H4 (cell line): ENCODE results near the gene CDK10. TPM values are rescaled to one million over a fixed set of nuclear protein-coding genes. Genes with fewer than 3 reads are reported as not detected.
"Not testable (repeated sequence)": the region's sequence is repeated elsewhere in the genome, so short reads cannot be mapped to it uniquely, and the experiment has no call there.

Experiments
- DNase-seq: peaks from one replicate; pipeline ENCODE4 v3.0.0-alpha.2; 2015; ENCODE audit warnings: low spot score
- total RNA-seq: library from RNA; depleted of rRNA; stranded (reverse); fragments of >200 nt; shearing (Covaris generic); gene quantifications from 2 replicates; pipeline ENCODE4 v1.2.3, GENCODE V29; 2014

Gene CDK10
- total RNA-seq, 1 experiment from 2014 or later = 23.0 TPM

DNA sequence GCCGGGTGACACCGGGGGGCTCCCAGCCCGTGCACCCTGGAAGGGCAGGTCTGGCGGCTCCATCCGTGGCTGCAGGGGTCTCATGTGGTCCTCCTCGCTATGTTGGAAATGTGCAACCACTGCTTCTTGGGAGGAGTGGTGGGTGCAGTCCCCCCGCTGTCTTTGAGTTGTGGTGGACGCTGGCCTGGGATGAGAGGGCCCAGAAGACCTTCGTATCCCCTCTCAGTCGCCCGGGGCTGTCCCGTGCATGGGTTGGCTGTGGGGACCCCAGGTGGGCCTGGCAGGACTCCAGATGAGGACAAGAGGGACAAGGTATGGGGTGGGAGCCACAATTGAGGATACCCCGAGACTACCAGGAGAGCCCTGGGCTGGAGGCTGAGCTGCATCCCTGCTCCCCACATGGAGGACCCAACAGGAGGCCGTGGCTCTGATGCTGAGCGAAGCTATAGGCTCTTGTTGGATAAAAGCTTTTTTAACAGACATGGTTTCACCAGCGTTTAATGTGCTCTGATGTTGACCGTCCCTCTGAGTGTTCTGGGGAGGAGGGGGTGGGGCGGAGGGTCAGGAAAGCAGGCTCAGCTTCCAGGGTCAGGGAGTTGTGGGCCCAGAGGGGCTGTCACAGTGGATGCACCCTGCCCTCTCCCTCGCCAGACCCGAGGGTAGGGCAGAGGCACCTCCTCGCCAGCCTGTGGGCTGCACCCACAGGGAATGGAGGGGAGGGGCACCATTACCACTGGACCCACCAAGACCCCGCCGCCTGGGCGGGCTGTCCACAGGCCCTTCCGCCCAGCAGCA lies 9.6 kb downstream of the CDK10 start:
- DNase-seq = peak; percentile 9

DNA sequence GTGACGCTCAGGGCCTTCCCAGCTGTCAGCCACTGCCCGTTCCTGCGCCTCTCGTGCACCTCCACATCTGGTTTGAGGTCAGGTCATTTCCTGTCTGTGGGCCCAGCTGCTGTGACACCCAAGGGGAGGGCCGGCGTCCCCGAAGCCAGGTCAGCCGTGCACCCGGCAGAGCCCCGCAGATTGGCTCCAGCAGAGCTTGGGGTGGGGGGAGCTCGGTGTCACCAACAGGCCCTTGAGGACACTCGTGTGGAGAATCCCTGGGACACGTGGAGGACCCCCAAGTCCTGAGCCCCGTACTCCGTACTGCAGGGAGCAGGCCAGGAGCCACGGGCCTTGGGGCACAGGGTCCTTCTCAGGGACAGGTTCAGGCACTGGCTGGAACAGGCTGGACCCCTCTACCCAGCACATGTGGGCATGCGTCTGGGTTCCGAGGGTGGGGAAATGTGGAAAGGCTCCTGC lies 10.2 kb downstream of the CDK10 start:
- peak; percentile 5 for DNase-seq

GRCh38 chr16:89697161-89697615 lies 10.7 kb downstream of the CDK10 start:
- DNase-seq = peak; percentile 15

- DNase-seq = peak; percentile 9
Observed at GRCh38 chr16:89697616-89698331, 11.3 kb downstream of the CDK10 start.

DNA sequence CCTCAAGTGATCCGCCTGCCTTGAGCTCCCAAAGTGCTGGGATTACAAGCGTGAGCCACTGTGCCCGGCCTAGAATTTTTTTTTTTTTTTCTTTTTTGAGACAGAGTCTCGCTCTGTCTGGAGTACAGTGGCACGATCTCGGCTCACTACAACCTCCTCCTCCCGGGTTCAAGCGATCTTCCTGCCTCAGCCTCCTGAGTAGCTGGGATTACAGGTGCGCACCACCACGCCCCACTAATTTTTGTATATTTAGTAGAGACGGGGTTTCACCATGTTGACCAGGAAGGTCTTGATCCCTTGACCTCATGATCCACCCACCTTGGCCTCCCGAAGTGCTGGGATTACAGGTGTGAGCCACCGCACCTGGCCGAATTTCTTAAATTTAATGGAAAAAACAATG lies 12.2 kb downstream of the CDK10 start:
- DNase-seq = not testable (repeated sequence)

DNA sequence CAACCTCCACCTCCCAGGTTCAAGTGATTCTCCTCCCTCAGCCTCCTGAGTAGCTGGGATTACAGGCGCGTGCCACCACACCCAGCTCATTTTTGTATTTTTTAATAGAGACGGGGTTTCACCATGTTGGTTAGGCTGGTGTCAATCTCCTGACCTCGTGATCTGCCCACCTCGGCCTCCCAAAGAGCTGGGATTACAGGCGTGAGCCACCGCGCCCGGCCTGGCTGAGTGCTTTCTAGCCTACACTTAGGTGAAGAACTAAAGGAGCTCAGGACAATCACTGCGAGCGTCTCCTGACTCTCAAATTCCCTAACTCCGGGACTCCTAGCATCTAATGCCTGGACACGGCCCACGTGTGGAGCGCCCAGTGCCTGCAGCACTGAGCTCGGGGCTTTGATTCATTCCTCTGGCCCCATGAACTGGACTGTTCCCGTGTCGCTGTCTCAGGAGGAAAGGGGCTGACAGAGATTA lies 13.2 kb downstream of the CDK10 start:
- DNase-seq = not testable (repeated sequence)

DNA sequence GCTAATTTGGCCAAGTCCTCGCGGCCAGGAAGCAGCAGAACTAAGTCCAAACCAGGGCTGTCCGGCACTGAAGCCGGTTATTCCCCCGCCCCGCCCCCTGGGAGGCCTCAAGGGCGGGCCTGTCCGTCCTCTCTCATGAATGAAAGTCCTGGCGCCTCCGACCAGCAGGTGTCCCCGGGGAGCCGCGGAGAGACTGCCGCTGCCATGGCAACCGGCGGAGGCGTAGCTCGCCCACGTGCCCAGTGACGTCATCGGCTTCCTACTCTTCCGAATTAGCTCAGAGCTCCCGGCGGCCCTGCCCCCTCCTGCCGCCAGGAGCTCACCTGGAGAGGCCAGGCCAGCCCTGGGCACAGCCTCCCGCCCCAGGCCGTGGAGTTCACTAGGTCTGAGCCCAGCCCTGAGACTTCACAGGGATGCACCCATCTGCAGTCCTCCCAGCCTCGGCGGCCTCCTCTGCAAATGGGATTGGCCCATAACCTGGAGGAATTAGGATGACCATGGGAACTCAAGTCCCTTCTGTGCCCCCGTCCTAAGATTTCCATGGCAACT lies 13.7 kb downstream of the CDK10 start:
- DNase-seq = peak; percentile 99

DNA sequence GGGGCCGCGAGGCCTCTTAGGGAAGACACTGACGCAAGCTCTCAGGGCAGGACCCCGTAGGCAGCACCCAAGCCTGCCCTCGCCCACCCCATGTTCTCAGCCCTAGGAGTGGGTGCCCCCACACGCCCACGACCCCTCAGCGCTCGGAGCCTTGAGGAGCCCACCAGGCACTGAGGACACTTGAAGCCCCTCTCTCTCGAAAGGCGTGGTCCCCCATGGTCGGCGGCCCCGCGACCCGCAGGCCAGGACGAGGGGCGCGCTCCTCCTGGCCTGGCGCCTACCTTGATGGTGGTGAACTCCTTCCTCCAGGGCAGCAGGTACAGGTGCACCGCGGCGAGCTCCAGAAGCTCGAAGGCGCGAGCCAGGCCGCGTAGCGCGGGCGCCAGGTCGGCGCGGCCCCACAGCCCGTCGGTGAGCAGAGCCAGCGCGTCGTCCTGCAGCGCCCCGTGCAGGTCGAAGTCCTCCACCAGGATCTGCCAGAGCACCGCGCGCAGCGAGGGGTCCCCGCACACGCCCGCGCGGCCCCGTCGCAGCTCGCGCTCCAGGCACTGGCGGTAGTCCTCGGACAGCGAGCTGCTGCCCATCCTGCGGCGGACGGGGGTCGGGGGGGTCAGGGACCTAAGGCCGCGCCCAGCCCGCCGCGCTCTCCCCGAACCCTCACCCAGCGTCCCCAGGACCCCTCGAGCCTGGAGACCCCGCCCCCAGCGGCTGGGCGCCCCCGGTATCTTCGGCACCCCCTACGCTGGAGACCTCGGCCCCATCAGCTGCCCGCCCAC lies 14.3 kb downstream of the CDK10 start:
- peak; percentile 33 for DNase-seq

DNA sequence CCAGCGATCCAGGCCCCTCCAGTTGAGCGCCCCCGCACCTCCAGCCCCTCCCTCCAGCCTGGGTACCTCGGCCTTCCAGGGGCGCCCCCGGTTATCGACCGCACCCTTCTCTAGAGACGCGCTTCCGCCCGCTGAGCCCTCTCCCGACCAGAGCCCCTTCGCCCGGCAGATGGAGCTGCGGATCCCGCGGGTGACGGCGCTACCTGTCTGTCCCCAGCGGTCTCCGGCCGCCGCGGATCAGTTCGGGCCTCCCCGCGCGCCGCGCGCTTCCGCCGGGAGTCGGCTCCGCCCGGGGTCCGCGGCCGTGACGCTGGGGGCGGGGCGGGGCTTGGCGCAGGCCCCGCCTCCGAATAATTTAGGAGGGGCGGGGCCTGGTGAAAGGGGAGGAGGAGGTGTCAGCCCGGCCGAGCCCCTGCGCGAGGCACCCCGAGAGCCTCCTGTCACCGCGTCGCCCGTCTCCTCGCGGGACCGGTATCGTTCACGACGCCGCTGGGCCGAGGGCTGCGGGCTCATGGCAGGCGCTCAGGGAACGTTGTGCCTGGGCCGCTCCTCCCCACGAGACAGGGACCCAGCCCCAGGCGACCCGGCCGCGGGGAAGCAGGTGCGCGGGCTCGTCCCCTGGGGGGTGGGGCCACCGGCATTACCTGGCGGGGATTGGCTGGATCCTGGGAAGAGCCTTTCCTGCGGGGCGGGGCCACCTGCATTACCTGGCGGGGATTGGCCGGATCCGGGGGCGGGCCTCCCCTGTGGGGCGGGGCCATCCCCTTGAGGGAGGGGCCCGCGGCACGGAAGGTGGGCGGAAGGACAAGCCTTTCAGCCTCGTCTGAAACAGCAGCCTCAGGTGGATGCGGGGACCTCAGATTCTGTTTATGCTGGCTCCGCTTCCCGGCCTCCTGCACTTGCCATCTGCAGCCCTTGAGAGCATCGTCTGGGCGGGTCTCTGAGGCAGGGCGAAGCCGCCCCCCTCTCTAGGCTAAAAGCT lies 15.2 kb downstream of the CDK10 start, which contains the start of gene SPATA2L:
Gene SPATA2L (minus strand): TSS at position 281 of the 982 bp plus-strand sequence. CDS start 473 bp downstream, outside the sequence.
- DNase-seq = peak; percentile 84

DNA sequence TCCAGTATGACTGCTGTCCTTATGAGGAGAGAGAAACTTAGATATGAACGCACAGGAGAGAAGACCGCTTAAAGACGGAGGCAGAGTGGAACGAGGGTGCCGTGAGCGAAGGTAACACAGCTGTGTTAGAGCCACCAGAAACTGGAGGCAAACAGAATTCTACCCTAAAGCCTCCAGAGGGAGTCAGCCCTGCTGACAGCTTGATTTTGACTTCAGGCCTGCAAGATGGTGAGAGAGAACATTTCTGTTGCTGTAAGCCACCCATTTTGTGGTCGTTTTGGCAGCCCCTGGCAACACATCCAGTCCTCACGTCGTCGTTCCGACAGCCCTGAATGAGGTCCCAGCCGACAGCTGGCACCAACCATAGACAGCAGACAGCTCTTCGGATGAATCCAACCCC lies 17.8 kb downstream of the CDK10 start:
- DNase-seq = peak; percentile 6

- DNase-seq = no peak
Observed at GRCh38 chr16:89705006-89705405, 18.5 kb downstream of the CDK10 start.

- DNase-seq = no peak
Observed at GRCh38 chr16:89706518-89707260, 20.2 kb downstream of the CDK10 start.

GRCh38 chr16:89707695-89708094 lies 21.2 kb downstream of the CDK10 start:
- no peak for DNase-seq

- no peak for DNase-seq
Observed at GRCh38 chr16:89708481-89708931, 22.0 kb downstream of the CDK10 start.

GRCh38 chr16:89709166-89709565 lies 22.7 kb downstream of the CDK10 start:
- no peak for DNase-seq

DNA sequence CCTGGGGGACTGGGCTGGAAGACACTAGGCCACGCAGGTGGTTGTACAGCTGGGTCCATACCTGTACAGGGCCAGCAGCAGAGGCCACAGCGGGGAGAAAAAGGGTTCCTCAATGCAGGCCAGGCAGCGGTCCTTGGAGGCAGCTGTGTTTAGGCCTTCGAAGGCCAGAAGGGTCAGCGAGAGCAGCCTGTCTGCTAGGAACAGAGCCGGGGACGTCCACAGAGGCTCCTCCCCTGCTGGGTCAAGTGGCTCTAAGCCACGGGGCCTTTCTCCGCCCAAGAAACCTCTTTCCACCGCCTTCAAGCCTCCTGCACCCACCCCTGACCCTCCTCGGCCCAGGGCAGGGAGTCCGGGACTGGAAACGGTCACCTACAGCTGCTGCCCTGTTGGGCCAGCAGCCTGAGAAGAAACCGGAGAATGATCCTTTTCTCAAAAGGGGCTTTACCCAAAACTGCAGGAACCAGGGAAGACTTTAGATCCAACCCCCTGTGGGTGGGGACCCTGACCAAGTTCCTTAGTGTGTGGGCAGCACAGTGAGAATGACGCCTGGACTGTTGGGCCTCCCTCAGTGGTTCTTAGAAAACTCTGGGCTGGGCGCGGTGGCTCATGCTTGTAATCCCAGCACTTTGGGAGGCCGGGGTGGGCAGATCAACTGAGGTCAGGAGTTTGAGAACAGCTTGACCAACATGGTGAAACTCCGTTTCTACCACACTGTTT lies 23.4 kb downstream of the CDK10 start:
- no peak for DNase-seq

DNA sequence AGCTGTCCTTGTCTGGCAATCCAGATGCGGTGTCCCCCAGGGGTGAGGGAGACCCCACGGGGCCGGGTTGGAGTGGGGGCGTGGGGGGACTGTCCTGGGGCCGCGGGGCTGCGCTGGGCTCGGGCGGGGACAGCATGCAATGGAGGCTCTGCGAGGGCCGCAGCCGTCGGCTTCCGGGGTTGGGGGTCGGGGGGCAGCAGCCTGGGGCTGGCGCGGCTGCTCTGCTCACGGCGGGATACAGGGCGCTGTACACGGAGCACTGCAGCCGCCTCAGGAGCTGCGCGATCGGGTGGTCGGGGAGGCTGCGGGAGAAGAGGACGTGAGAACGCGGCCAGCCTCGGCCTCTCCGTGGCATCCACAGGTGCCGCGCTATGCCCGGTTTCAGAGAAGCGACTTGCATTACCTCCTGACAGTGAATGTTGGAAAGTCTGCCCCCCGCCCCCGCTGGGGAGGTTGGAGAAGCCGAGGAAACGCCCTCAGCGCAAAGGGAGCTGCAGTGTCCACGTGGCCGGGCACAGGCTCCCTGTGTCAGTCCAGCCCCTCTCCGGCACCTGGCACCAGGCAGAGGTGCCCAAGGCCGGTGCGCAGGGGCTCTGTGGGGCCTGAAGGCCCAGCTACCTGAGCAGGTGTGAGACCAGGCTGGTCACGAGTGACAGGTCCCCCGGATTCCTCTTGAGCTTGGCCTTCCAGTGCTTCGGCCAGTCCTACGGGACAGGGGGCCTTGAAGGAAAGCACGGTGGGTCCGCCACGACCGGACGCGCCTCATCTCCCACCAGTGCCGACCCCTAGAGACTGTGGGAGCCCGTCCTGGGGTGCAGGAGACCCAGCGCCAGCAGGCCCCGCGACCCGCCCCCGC lies 24.4 kb downstream of the CDK10 start:
- no peak for DNase-seq
